ENCODE results near the gene HNF1A. TPM values are rescaled to one million over a fixed set of nuclear protein-coding genes. Genes with fewer than 3 reads are reported as not detected.

HNF1A gene
- total and polyA plus RNA-seq, 2 of the 13 experiments (the other 11 are each of a cell fraction or from before 2014, with no cell fraction given): 13.4 to 34.7 TPM

GRCh38 chr12:120984351-120984898, 6.1 kb downstream of the HNF1A start (continued):
- TF ChIP-seq, protein P1, sequence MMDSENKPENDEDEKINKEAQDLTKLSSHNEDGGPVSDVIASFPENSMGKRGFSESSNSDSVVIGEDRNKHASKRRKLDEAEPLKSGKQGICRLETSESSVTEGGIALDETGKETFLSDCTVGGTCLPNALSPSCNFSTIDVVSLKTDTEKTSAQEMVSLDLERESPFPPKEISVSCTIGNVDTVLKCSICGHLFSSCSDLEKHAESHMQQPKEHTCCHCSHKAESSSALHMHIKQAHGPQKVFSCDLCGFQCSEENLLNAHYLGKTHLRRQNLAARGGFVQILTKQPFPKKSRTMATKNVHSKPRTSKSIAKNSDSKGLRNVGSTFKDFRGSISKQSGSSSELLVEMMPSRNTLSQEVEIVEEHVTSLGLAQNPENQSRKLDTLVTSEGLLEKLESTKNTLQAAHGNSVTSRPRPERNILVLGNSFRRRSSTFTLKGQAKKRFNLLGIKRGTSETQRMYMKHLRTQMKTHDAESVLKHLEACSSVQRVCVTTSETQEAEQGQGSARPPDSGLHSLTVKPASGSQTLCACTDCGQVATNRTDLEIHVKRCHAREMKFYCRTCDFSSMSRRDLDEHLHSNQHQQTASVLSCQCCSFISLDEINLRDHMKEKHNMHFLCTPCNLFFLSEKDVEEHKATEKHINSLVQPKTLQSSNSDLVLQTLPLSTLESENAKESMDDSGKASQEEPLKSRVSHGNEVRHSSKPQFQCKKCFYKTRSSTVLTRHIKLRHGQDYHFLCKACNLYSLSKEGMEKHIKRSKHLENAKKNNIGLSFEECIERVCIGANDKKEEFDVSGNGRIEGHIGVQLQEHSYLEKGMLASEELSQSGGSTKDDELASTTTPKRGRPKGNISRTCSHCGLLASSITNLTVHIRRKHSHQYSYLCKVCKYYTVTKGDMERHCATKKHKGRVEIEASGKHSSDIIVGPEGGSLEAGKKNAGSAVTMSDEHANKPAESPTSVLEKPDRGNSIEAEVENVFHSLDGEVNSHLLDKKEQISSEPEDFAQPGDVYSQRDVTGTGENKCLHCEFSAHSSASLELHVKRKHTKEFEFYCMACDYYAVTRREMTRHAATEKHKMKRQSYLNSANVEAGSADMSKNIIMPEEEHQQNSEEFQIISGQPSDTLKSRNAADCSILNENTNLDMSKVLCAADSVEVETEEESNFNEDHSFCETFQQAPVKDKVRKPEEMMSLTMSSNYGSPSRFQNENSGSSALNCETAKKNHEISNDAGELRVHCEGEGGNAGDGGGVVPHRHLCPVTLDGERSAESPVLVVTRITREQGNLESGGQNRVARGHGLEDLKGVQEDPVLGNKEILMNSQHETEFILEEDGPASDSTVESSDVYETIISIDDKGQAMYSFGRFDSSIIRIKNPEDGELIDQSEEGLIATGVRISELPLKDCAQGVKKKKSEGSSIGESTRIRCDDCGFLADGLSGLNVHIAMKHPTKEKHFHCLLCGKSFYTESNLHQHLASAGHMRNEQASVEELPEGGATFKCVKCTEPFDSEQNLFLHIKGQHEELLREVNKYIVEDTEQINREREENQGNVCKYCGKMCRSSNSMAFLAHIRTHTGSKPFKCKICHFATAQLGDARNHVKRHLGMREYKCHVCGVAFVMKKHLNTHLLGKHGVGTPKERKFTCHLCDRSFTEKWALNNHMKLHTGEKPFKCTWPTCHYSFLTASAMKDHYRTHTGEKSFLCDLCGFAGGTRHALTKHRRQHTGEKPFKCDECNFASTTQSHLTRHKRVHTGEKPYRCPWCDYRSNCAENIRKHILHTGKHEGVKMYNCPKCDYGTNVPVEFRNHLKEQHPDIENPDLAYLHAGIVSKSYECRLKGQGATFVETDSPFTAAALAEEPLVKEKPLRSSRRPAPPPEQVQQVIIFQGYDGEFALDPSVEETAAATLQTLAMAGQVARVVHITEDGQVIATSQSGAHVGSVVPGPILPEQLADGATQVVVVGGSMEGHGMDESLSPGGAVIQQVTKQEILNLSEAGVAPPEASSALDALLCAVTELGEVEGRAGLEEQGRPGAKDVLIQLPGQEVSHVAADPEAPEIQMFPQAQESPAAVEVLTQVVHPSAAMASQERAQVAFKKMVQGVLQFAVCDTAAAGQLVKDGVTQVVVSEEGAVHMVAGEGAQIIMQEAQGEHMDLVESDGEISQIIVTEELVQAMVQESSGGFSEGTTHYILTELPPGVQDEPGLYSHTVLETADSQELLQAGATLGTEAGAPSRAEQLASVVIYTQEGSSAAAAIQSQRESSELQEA (CRISPR knock-in tag; IDR thresholded peaks at IDR 0.05; ENCODE audit: not compliant biosample characterization): no peak
- TF ChIP-seq ZNF788 (CRISPR knock-in tag; IDR thresholded peaks at IDR 0.05; ENCODE audit: borderline replicate concordance) (peak; percentile 25; the same call in 1 of the 2 replicates), AGO2 (optimal IDR thresholded peaks at IDR 0.05; ENCODE audit: low read depth, low read length) (no peak), MAFG (CRISPR knock-in tag; IDR thresholded peaks at IDR 0.05) (no peak), ERF (CRISPR knock-in tag; IDR thresholded peaks at IDR 0.05) (no peak), ZNF143 (CRISPR knock-in tag; IDR thresholded peaks at IDR 0.05) (no peak), DBP (CRISPR knock-in tag; IDR thresholded peaks at IDR 0.05; ENCODE audit: not compliant biosample characterization) (no peak), ARNT2 (CRISPR knock-in tag; IDR thresholded peaks at IDR 0.05; ENCODE audit: low read depth) (no peak), CHD4 (IDR thresholded peaks at IDR 0.05; ENCODE audit: borderline replicate concordance, low read length) (peak; percentile 99), ZNF484 (CRISPR knock-in tag; IDR thresholded peaks at IDR 0.05; ENCODE audit: borderline replicate concordance, low read depth) (no peak), CEBPB (IDR thresholded peaks at IDR 0.05; ENCODE audit: borderline replicate concordance, low read depth, low read length) (no peak), ATF5 (CRISPR knock-in tag; IDR thresholded peaks at IDR 0.05; ENCODE audit: low read depth) (no peak), HIC2 (CRISPR knock-in tag; IDR thresholded peaks at IDR 0.05; ENCODE audit: low read depth) (peak; percentile 81), ATF7-NPFF (CRISPR knock-in tag; IDR thresholded peaks at IDR 0.05; ENCODE audit: low read depth) (no peak)
- TF ChIP-seq, protein P2, sequence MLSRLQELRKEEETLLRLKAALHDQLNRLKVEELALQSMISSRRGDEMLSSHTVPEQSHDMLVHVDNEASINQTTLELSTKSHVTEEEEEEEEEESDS (CRISPR knock-in tag; IDR thresholded peaks at IDR 0.05; ENCODE audit: borderline replicate concordance): no peak

Measured in HepG2 (cell line).